Esophagus squamous epithelium (tissue), 4 donors: ENCODE data around the gene SH3PXD2A.

Source experiments
- POLR2A ChIP-seq, 4 donors: fragments of 450-650 bp; IDR thresholded peaks; one replicate each; pipeline ENCODE4 v1.6.1; 2017; ENCODE audit warnings: antibody characterized with exemption in 4 of 4, mild to moderate bottlenecking in 4 of 4, moderate library complexity in 3 of 4
- TF ChIP-seq, protein P1 (sequence below), 6 experiments: fragments of 450-650 bp in 4 of 6; fragments of 200-600 bp in 2 of 6; sonication (generic) in 2 of 6; IDR thresholded peaks; one replicate each; pipeline ENCODE4 v1.5.1; 2016 to 2019; ENCODE audit warnings: antibody characterized with exemption in 6 of 6, mild to moderate bottlenecking in 4 of 6, moderate library complexity in 4 of 6

DNA sequence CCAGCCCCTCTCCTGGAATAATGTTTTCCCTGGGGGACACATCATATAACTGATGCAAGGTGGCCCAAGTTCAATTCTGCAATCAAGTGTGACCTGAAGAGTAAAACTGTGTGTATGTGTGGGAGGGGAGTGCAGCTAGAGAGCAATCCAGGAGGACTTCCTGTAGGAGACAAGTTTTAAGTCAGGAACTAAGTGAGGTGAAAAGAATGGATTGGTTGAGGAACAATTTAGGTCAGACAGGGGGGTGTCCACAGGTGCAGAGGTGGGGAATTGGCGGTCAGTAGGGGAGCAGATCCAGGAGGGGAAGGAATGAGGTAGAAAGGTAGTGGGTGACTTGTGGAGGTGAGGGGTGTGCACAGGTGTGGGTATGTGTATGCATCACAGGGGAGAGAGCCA, 279.3 kb downstream of the SH3PXD2A start:
- TF ChIP-seq, protein P1, sequence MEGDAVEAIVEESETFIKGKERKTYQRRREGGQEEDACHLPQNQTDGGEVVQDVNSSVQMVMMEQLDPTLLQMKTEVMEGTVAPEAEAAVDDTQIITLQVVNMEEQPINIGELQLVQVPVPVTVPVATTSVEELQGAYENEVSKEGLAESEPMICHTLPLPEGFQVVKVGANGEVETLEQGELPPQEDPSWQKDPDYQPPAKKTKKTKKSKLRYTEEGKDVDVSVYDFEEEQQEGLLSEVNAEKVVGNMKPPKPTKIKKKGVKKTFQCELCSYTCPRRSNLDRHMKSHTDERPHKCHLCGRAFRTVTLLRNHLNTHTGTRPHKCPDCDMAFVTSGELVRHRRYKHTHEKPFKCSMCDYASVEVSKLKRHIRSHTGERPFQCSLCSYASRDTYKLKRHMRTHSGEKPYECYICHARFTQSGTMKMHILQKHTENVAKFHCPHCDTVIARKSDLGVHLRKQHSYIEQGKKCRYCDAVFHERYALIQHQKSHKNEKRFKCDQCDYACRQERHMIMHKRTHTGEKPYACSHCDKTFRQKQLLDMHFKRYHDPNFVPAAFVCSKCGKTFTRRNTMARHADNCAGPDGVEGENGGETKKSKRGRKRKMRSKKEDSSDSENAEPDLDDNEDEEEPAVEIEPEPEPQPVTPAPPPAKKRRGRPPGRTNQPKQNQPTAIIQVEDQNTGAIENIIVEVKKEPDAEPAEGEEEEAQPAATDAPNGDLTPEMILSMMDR (IDR thresholded peaks at IDR 0.05): no peak
- TF ChIP-seq POLR2A (IDR thresholded peaks at IDR 0.05): no peak
